BJ (cell line): ENCODE measurements around the gene NDUFS8. TPM values are rescaled to one million over a fixed set of nuclear protein-coding genes. Genes with fewer than 3 reads are reported as not detected.

ENCODE experiments used
- CTCF ChIA-PET: fragments of 350-600 bp; formaldehyde crosslinking; extraction: SDS; loops from one replicate; lab custom pipeline; 2021; ENCODE audit warnings: antibody characterized with exemption, inconsistent platforms; lab: Yijun Ruan, JAX
- POLR2A ChIA-PET: fragments of 300-600 bp; sonication (Branson Sonifier 250); formaldehyde crosslinking; extraction: SDS; loops from one replicate; lab custom pipeline; 2021; ENCODE audit warnings: antibody characterized with exemption; lab: Charles Lee
- DNase-seq: peaks from one replicate; pipeline ENCODE4 v3.0.0-alpha.2; 2011; ENCODE audit warnings: low read depth
- H3K27me3 ChIP-seq: 2 replicates; pipeline ENCODE4 v1.6.0; 2011; ENCODE audit warnings: low read length; ENCODE audit not compliant: control insufficient read depth, insufficient read depth
- H3K36me3 ChIP-seq: 2 replicates; pipeline ENCODE4 v1.5.1; 2011; ENCODE audit warnings: low read length; ENCODE audit not compliant: control insufficient read depth, insufficient read depth
- H3K4me3 ChIP-seq: 2 replicates; pipeline ENCODE4 v1.5.1; 2011; ENCODE audit warnings: low read depth, mild to moderate bottlenecking, control low read depth, low read length
- CTCF ChIP-seq: IDR thresholded peaks from 2 replicates; pipeline ENCODE4 v1.5.1; 2011; ENCODE audit warnings: low read depth, mild to moderate bottlenecking, control low read depth, inconsistent platforms, low read length, moderate library complexity; ENCODE audit not compliant: insufficient read depth
- polyA plus RNA-seq: library from polyadenylated mRNA; depleted of rRNA; stranded (reverse); fragments of >200 nt; gene quantifications from 2 replicates; pipeline ENCODE4 v1.2.3, GENCODE V29; 2011

The NDUFS8 gene
- polyA plus RNA-seq, 1 experiment = 101 TPM

GRCh38 chr11:67997475-67997921, 33.0 kb upstream of the NDUFS8 start:
- CTCF ChIA-PET = no interaction called here
- no peak for DNase-seq
- no peaks in the 10 kb centered on the region for H3K27me3 ChIP-seq
- TF ChIP-seq CTCF = no peak
- H3K36me3 ChIP-seq = no peaks in the 10 kb centered on the region; the same call in 1 of the 2 replicates
- POLR2A ChIA-PET = no interaction called here
- no peak overlapping the region for H3K4me3 ChIP-seq

DNA sequence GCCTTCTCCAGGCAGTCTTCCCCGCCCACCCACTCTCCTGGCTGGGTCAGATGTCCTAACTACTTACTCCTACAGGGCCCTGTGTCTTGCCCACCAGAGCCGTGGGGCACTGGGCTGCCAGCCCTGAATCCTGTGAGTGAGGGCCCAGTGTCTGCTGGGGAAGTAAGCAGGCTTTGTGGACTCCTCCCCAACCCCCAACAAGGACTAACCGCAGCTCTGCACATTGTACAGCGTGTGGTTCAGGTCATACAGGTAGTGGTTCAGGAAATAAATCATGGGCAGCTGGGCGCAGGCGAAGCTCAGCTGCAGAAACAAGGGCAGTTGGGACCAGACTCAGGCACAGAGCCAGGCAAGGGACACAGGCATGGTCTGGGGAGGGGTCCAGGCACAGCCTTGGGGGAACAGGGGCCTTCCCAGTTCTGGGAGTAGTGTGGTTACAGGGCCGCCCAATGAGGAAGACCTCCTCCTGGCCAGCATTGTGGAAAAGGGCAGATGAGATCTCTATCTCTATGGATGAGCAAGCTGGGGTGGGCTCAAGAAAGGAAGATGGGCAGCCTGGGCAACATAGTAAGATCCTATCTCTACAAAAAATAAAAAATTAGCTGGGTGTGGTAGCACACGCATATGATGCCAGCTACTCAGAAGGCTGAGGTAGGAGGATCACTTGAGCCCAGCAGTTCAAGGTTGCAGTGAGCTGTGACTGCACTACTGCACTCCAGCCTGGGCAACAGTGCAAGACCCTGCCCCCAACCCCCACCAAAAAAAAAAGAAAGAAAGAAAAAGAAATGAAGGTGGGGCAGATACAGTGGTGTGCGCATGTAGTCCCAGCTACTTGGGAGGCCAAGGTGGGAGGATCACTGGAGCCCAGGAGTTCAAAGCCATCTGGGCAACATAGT, 32.1 kb upstream of the NDUFS8 start:
- ChIA-PET CTCF (interaction anchor here (0.6 kb wide), 1 partner anchor 213 kb away, joined by 3 read pairs; no protein-coding TSS in a partner anchor), POLR2A (no interaction called here)
- H3K36me3 ChIP-seq = no peaks in the 10 kb centered on the region; the same call in 1 of the 2 replicates
- DNase-seq = no peak
- no peak overlapping the region for H3K4me3 ChIP-seq
- no peaks in the 10 kb centered on the region for H3K27me3 ChIP-seq
- no peak for TF ChIP-seq CTCF

GRCh38 chr11:67999201-67999629, 31.3 kb upstream of the NDUFS8 start:
- ChIA-PET POLR2A (interaction anchor here (0.6 kb wide), 1 partner anchor 14 kb away, joined by 3 read pairs; no protein-coding TSS in a partner anchor), CTCF (no interaction called here)
- DNase-seq = no peak
- no peak for TF ChIP-seq CTCF
- H3K4me3 ChIP-seq = no peak overlapping the region
- H3K27me3 ChIP-seq = no peaks in the 10 kb centered on the region
- no peaks in the 10 kb centered on the region; the same call in 1 of the 2 replicates for H3K36me3 ChIP-seq

GRCh38 chr11:67999704-68000103, 30.8 kb upstream of the NDUFS8 start:
- Histone ChIP-seq H3K4me3 (no peak overlapping the region), H3K36me3 (no peaks in the 10 kb centered on the region; the same call in 1 of the 2 replicates), H3K27me3 (no peaks in the 10 kb centered on the region)
- ChIA-PET CTCF (no interaction called here), POLR2A (interaction anchor here (0.6 kb wide), 1 partner anchor 14 kb away, joined by 3 read pairs; no protein-coding TSS in a partner anchor)
- no peak for TF ChIP-seq CTCF
- no peak for DNase-seq

GRCh38 chr11:68002575-68002937, 27.9 kb upstream of the NDUFS8 start:
- DNase-seq = no peak
- ChIA-PET POLR2A (no interaction called here), CTCF (interaction anchor here (0.9 to 1.6 kb wide), 3 partner anchors 8 to 47 kb away, joined by 3 to 5 read pairs (median 4); no protein-coding TSS in a partner anchor)
- H3K4me3 ChIP-seq = peak overlapping the region; percentile 71; the same call in 1 of the 2 replicates
- TF ChIP-seq CTCF = no peak
- no peaks in the 10 kb centered on the region for H3K27me3 ChIP-seq
- H3K36me3 ChIP-seq = no peaks in the 10 kb centered on the region; the same call in 1 of the 2 replicates
